HEK293 (cell line): ENCODE measurements around the gene HK2.

Experiments
- CTCF ChIP-seq: fragments of 450-650 bp; formaldehyde crosslinking; IDR thresholded peaks from 2 replicates; pipeline ENCODE4 v1.5.1; 2016; ENCODE audit warnings: missing biosample characterization, missing genetic modification characterization
- ZBTB44 ChIP-seq: fragments of 450-650 bp; IDR thresholded peaks from 2 replicates; pipeline ENCODE4 v1.5.1; 2018; ENCODE audit warnings: missing biosample characterization, mild to moderate bottlenecking, missing genetic modification characterization
- ZNF248 ChIP-seq: fragments of 450-650 bp; formaldehyde crosslinking; IDR thresholded peaks from 2 replicates; pipeline ENCODE4 v1.5.1; 2017; ENCODE audit warnings: missing biosample characterization, missing genetic modification characterization
- ZNF292 ChIP-seq: fragments of 450-650 bp; formaldehyde crosslinking; IDR thresholded peaks from 2 replicates; pipeline ENCODE4 v1.5.1; 2016; ENCODE audit warnings: low read depth, missing biosample characterization, missing genetic modification characterization, borderline replicate concordance

GRCh38 chr2:74890711-74891110 lies 56.8 kb downstream of the HK2 start:
- no peak for TF ChIP-seq ZNF248 (tag by site-specific recombination)
- no peak for TF ChIP-seq ZBTB44 (tag by site-specific recombination)
- TF ChIP-seq ZNF292 = no peak
- TF ChIP-seq CTCF (tag by site-specific recombination) = no peak
